Liver (tissue), 9 donors: ENCODE data around the gene CACNA1B. TPM values are rescaled to one million over a fixed set of nuclear protein-coding genes. Genes with fewer than 3 reads are reported as not detected.

ENCODE experiments used
- DNase-seq: peaks from one replicate; pipeline ENCODE4 v3.0.0-alpha.2; 2017; ENCODE audit warnings: low spot score
- H3K27ac ChIP-seq, 2 donors: one replicate each; pipeline ENCODE4 v1.7.0; 2013; ENCODE audit warnings: inconsistent platforms in 2 of 2, low read length in 2 of 2, control low read depth in 1 of 2, low read depth in 1 of 2, mild to moderate bottlenecking in 1 of 2
- H3K27me3 ChIP-seq, 4 donors: one replicate each; pipeline versions ENCODE4 v1.6.1 to v1.7.0; 2013; ENCODE audit warnings: low read length in 3 of 4, inconsistent platforms in 1 of 4, mild to moderate bottlenecking in 1 of 4, moderate library complexity in 1 of 4; ENCODE audit not compliant: control insufficient read depth in 4 of 4, insufficient read depth in 4 of 4
- H3K36me3 ChIP-seq, 4 donors: one replicate each; pipeline versions ENCODE4 v1.6.1 to v1.7.0; 2013; ENCODE audit warnings: low read length in 3 of 4, mild to moderate bottlenecking in 3 of 4, low read depth in 1 of 4, moderate library complexity in 1 of 4; ENCODE audit not compliant: control insufficient read depth in 4 of 4, insufficient read depth in 3 of 4
- H3K4me1 ChIP-seq, 4 donors: one replicate each; pipeline versions ENCODE4 v1.6.1 to v1.7.0; 2013; ENCODE audit warnings: low read length in 3 of 4, mild to moderate bottlenecking in 3 of 4, moderate library complexity in 1 of 4; ENCODE audit not compliant: control insufficient read depth in 4 of 4, insufficient read depth in 4 of 4
- H3K4me3 ChIP-seq, 3 donors: one replicate each; pipeline versions ENCODE4 v1.6.1 to v1.7.0; 2013; ENCODE audit warnings: low read length in 3 of 3, control low read depth in 1 of 3, low read depth in 1 of 3, mild to moderate bottlenecking in 1 of 3
- H3K9ac ChIP-seq, 2 donors: one replicate each; pipeline ENCODE4 v1.7.0; 2013; ENCODE audit warnings: low read length in 2 of 2, mild to moderate bottlenecking in 2 of 2, moderate library complexity in 2 of 2, control low read depth in 1 of 2, low read depth in 1 of 2
- H3K9me3 ChIP-seq, 4 donors: one replicate each; pipeline versions ENCODE4 v1.6.1 to v1.7.0; 2013; ENCODE audit warnings: low read length in 3 of 4; ENCODE audit not compliant: control insufficient read depth in 4 of 4
- EGR1 ChIP-seq, 2 donors: IDR thresholded peaks; 2 replicates each; pipeline ENCODE4 v1.6.1; 2016 to 2018; ENCODE audit warnings: antibody characterized with exemption in 2 of 2, low read depth in 2 of 2
- FOXA1 ChIP-seq: IDR thresholded peaks from 2 replicates; pipeline ENCODE4 v1.6.1; 2016; ENCODE audit warnings: antibody characterized with exemption
- FOXA2 ChIP-seq: IDR thresholded peaks from 2 replicates; pipeline ENCODE4 v1.6.1; 2016; ENCODE audit warnings: antibody characterized with exemption
- GABPA ChIP-seq, 2 donors: IDR thresholded peaks in 1 of 2; conservative IDR thresholded peaks in 1 of 2; 2 replicates each; pipeline ENCODE4 v1.6.1; 2016; ENCODE audit warnings: antibody characterized with exemption in 2 of 2, mild to moderate bottlenecking in 1 of 2, moderate library complexity in 1 of 2
- HNF4A ChIP-seq, 2 donors: conservative IDR thresholded peaks; 2 replicates each; pipeline ENCODE4 v1.6.1; 2016; ENCODE audit warnings: antibody characterized with exemption in 2 of 2, mild to moderate bottlenecking in 2 of 2
- HNF4G ChIP-seq: IDR thresholded peaks from 2 replicates; pipeline ENCODE4 v1.6.1; 2016; ENCODE audit warnings: antibody characterized with exemption
- JUND ChIP-seq, 2 donors: IDR thresholded peaks; 2 replicates each; pipeline ENCODE4 v1.6.1; 2016; ENCODE audit warnings: antibody characterized with exemption in 2 of 2
- NR2F2 ChIP-seq: IDR thresholded peaks from 2 replicates; pipeline ENCODE4 v1.6.1; 2016; ENCODE audit warnings: antibody characterized with exemption
- RAD21 ChIP-seq, 2 donors: IDR thresholded peaks; 2 replicates each; pipeline ENCODE4 v1.6.1; 2016; ENCODE audit warnings: antibody characterized with exemption in 2 of 2, mild to moderate bottlenecking in 2 of 2
- RXRA ChIP-seq, 2 donors: IDR thresholded peaks; 2 replicates each; pipeline ENCODE4 v1.6.1; 2017 to 2018; ENCODE audit warnings: antibody characterized with exemption in 2 of 2, mild to moderate bottlenecking in 1 of 2
- SP1 ChIP-seq: IDR thresholded peaks from 2 replicates; pipeline ENCODE4 v1.6.1; 2018; ENCODE audit warnings: antibody characterized with exemption, mild to moderate bottlenecking
- TAF1 ChIP-seq: conservative IDR thresholded peaks from 2 replicates; pipeline ENCODE4 v1.6.1; 2016; ENCODE audit warnings: antibody characterized with exemption, mild to moderate bottlenecking
- YY1 ChIP-seq: IDR thresholded peaks from 2 replicates; pipeline ENCODE4 v1.6.1; 2016; ENCODE audit warnings: antibody characterized with exemption, mild to moderate bottlenecking
- WGBS: extraction: QIAGEN DNeasy Blood & Tissue Kit; methylation state at CpG from one replicate; pipeline ENCODE4 v1.1.7; 2013; 5-methylcytosine and 5-hydroxymethylcytosine counted together
- polyA plus RNA-seq, 2 donors: library from polyadenylated mRNA; stranded (reverse) in 1 of 2; unstranded in 1 of 2; fragments of 200-250 nt in 1 of 2; fragments of >200 nt in 1 of 2; fragmentation: Nextera tagmentation in 1 of 2; extraction: Ambion mirVana in 1 of 2; gene quantifications; one replicate each; pipeline versions ENCODE4 v1.2.1 to v1.2.3, GENCODE V29; 2013 to 2015
- total RNA-seq, 2 donors: library from RNA; depleted of rRNA; stranded (reverse); fragments of >200 nt; gene quantifications; one replicate each; pipeline ENCODE4 v1.2.3, GENCODE V29; 2014
- TF ChIP-seq, protein P1 (sequence below): IDR thresholded peaks from 2 replicates; pipeline ENCODE4 v1.6.1; 2016; ENCODE audit warnings: antibody characterized with exemption
- TF ChIP-seq, protein P2 (sequence below): IDR thresholded peaks from 2 replicates; pipeline ENCODE4 v1.6.1; 2016; ENCODE audit warnings: antibody characterized with exemption
- TF ChIP-seq, protein P3 (sequence below): fragments of 150-350 bp; IDR thresholded peaks from 2 replicates; pipeline ENCODE4 v1.5.1; 2017; ENCODE audit warnings: improper control_type of control experiment, low read depth, low read length; ENCODE audit not compliant: missing input control
- TF ChIP-seq, protein P4 (sequence below): IDR thresholded peaks from 2 replicates; pipeline ENCODE4 v1.6.1; 2016; ENCODE audit warnings: antibody characterized with exemption, mild to moderate bottlenecking
- TF ChIP-seq, protein P5 (sequence below): IDR thresholded peaks from 2 replicates; pipeline ENCODE4 v1.6.1; 2016; ENCODE audit warnings: antibody characterized with exemption
- donor health status: healthy.
- donor health status: healthy.
- donor health status: healthy.
- donor health status: healthy.
- donor health status: healthy.

The CACNA1B gene
- total and polyA plus RNA-seq, 4 donors: under 0.01 to 0.05 TPM; not detected in 2

DNA sequence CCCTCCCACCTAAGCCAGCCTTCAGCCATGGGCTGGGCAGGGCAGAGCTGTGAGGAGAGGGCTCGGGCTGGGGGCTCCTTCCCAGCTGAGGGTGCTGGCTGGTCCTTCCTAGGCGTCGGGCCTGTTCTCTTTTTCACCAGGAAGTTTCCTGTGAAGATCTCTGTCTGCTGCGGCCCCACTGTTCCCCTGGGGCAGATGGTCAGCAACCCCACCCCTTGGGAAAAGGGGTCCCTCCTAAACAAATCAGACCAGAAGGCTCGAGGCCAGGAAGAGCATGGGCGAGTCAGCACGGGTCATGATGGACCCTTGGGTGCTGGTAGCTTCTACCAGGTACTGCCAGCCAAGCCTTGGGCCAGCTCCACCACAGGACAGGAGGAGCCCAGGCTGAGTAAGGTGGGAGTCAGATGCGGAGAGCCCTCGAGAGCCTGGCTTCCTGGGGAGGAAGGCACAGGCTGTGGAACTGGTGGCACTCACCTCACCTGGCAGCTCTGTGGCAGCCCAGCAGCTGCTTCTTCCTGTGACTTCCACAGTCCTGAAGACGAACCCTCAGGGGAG, 3.5 kb downstream of the CACNA1B start:
- peaks cover 0 to 12% (median 1%) of the 10 kb centered on the region in 4 donors for H3K27me3 ChIP-seq
- no peak overlapping the region for H3K4me3 ChIP-seq
- peaks cover 3 to 6% (median 4%) of the 10 kb centered on the region in 4 donors for H3K4me1 ChIP-seq
- 75% methylated on average over 10 of the region's 10 CpGs for WGBS
- no peaks in the 10 kb centered on the region for H3K9me3 ChIP-seq
- no peak overlapping the region for H3K9ac ChIP-seq
- no peaks in the 10 kb centered on the region for H3K36me3 ChIP-seq
- no peak for TF ChIP-seq NR2F2
- TF ChIP-seq, protein P1, sequence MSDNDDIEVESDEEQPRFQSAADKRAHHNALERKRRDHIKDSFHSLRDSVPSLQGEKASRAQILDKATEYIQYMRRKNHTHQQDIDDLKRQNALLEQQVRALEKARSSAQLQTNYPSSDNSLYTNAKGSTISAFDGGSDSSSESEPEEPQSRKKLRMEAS: no peak
- no peak for TF ChIP-seq FOXA2
- TF ChIP-seq, protein P2, sequence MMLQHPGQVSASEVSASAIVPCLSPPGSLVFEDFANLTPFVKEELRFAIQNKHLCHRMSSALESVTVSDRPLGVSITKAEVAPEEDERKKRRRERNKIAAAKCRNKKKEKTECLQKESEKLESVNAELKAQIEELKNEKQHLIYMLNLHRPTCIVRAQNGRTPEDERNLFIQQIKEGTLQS: no peak
- no peak for TF ChIP-seq HNF4G
- TF ChIP-seq EGR1 (IDR thresholded peaks at IDR 0.05; ENCODE audit: low read depth in 2 of 2): no peak
- TF ChIP-seq, protein P3, sequence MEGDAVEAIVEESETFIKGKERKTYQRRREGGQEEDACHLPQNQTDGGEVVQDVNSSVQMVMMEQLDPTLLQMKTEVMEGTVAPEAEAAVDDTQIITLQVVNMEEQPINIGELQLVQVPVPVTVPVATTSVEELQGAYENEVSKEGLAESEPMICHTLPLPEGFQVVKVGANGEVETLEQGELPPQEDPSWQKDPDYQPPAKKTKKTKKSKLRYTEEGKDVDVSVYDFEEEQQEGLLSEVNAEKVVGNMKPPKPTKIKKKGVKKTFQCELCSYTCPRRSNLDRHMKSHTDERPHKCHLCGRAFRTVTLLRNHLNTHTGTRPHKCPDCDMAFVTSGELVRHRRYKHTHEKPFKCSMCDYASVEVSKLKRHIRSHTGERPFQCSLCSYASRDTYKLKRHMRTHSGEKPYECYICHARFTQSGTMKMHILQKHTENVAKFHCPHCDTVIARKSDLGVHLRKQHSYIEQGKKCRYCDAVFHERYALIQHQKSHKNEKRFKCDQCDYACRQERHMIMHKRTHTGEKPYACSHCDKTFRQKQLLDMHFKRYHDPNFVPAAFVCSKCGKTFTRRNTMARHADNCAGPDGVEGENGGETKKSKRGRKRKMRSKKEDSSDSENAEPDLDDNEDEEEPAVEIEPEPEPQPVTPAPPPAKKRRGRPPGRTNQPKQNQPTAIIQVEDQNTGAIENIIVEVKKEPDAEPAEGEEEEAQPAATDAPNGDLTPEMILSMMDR: no peak
- TF ChIP-seq, protein P4, sequence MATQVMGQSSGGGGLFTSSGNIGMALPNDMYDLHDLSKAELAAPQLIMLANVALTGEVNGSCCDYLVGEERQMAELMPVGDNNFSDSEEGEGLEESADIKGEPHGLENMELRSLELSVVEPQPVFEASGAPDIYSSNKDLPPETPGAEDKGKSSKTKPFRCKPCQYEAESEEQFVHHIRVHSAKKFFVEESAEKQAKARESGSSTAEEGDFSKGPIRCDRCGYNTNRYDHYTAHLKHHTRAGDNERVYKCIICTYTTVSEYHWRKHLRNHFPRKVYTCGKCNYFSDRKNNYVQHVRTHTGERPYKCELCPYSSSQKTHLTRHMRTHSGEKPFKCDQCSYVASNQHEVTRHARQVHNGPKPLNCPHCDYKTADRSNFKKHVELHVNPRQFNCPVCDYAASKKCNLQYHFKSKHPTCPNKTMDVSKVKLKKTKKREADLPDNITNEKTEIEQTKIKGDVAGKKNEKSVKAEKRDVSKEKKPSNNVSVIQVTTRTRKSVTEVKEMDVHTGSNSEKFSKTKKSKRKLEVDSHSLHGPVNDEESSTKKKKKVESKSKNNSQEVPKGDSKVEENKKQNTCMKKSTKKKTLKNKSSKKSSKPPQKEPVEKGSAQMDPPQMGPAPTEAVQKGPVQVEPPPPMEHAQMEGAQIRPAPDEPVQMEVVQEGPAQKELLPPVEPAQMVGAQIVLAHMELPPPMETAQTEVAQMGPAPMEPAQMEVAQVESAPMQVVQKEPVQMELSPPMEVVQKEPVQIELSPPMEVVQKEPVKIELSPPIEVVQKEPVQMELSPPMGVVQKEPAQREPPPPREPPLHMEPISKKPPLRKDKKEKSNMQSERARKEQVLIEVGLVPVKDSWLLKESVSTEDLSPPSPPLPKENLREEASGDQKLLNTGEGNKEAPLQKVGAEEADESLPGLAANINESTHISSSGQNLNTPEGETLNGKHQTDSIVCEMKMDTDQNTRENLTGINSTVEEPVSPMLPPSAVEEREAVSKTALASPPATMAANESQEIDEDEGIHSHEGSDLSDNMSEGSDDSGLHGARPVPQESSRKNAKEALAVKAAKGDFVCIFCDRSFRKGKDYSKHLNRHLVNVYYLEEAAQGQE: no peak
- TF ChIP-seq RAD21 (IDR thresholded peaks at IDR 0.05): no peak
- TF ChIP-seq TAF1: no peak
- TF ChIP-seq GABPA (IDR thresholded peaks at IDR 0.05 in 1 of 2, conservative IDR thresholded peaks at IDR 0.05 in 1 of 2): no peak
- TF ChIP-seq FOXA1: no peak
- no peak for TF ChIP-seq RXRA (IDR thresholded peaks at IDR 0.05)
- TF ChIP-seq, protein P5, sequence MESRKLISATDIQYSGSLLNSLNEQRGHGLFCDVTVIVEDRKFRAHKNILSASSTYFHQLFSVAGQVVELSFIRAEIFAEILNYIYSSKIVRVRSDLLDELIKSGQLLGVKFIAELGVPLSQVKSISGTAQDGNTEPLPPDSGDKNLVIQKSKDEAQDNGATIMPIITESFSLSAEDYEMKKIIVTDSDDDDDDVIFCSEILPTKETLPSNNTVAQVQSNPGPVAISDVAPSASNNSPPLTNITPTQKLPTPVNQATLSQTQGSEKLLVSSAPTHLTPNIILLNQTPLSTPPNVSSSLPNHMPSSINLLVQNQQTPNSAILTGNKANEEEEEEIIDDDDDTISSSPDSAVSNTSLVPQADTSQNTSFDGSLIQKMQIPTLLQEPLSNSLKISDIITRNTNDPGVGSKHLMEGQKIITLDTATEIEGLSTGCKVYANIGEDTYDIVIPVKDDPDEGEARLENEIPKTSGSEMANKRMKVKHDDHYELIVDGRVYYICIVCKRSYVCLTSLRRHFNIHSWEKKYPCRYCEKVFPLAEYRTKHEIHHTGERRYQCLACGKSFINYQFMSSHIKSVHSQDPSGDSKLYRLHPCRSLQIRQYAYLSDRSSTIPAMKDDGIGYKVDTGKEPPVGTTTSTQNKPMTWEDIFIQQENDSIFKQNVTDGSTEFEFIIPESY: no peak
- TF ChIP-seq SP1: no peak
- no peak for TF ChIP-seq HNF4A (conservative IDR thresholded peaks at IDR 0.05)
- no peak for TF ChIP-seq JUND (IDR thresholded peaks at IDR 0.05)
- TF ChIP-seq YY1: no peak
- DNase-seq: no peak
- H3K27ac ChIP-seq: no peak overlapping the region
